Measurements from ENCODE around the gene ZNF30.
"Not testable (repeated sequence)": the region's sequence is repeated elsewhere in the genome, so short reads cannot be mapped to it uniquely, and the experiment has no call there.

Gene ZNF30

GRCh38 chr19:34960103-34960805 is 33.6 kb downstream of the ZNF30 start:
- DNase-seq (ENCODE audit: low read depth) = peak; percentile 70

GRCh38 chr19:34960940-34961679 is 34.4 kb downstream of the ZNF30 start:
- no peak for DNase-seq (ENCODE audit: low read depth)

GRCh38 chr19:34961775-34962686 is 35.3 kb downstream of the ZNF30 start:
- DNase-seq (ENCODE audit: low read depth) = peak; percentile 36

GRCh38 chr19:34962687-34963572 is 36.2 kb downstream of the ZNF30 start:
- DNase-seq (ENCODE audit: low read depth) = no peak

- peak; percentile 43 for DNase-seq (ENCODE audit: low read depth)
Observed at GRCh38 chr19:34963573-34964406, 37.1 kb downstream of the ZNF30 start, which contains the start of gene ZNF792. ZNF792 (minus strand) TSS chr19:34964229; CDS start chr19:34963662, 567 bp downstream.

- no peak for DNase-seq (ENCODE audit: low read depth)
Observed at GRCh38 chr19:34964598-34964997, 37.9 kb downstream of the ZNF30 start.

- DNase-seq (ENCODE audit: low read depth) = not testable (repeated sequence)
Observed at GRCh38 chr19:34965505-34965904, 38.8 kb downstream of the ZNF30 start.

GRCh38 chr19:34967551-34967950 is 40.8 kb downstream of the ZNF30 start:
- DNase-seq (ENCODE audit: low read depth) = no peak

- DNase-seq (ENCODE audit: low read depth) = no peak
Observed at GRCh38 chr19:34969721-34970120, 43.0 kb downstream of the ZNF30 start.

- DNase-seq (ENCODE audit: low read depth) = not testable (repeated sequence)
Observed at GRCh38 chr19:34970185-34970780, 43.6 kb downstream of the ZNF30 start.

GRCh38 chr19:34972163-34972705 is 45.5 kb downstream of the ZNF30 start:
- DNase-seq (ENCODE audit: low read depth) = no peak

- peak; percentile 91 for DNase-seq (ENCODE audit: low read depth)
Observed at GRCh38 chr19:34974646-34975045, 47.9 kb downstream of the ZNF30 start.

- DNase-seq (ENCODE audit: low read depth) = no peak
Observed at GRCh38 chr19:34975056-34975455, 48.4 kb downstream of the ZNF30 start.

- DNase-seq (ENCODE audit: low read depth) = peak; percentile 32
Observed at GRCh38 chr19:34976611-34977010, 49.9 kb downstream of the ZNF30 start.

- DNase-seq (ENCODE audit: low read depth) = no peak
Observed at GRCh38 chr19:34979819-34980640, 53.3 kb downstream of the ZNF30 start.

GRCh38 chr19:34982275-34982674 is 55.6 kb downstream of the ZNF30 start:
- DNase-seq (ENCODE audit: low read depth) = no peak

GRCh38 chr19:34983786-34984185 is 57.1 kb downstream of the ZNF30 start:
- no peak for DNase-seq (ENCODE audit: low read depth)

GRCh38 chr19:34984287-34984686 is 57.6 kb downstream of the ZNF30 start:
- DNase-seq (ENCODE audit: low read depth) = no peak

All from amniotic epithelial cell (primary cell).